Fibroblast of peridontal ligament (primary cell): ENCODE measurements around the gene DPEP1.
"Not testable (repeated sequence)": the region's sequence is repeated elsewhere in the genome, so short reads cannot be mapped to it uniquely, and the experiment has no call there.

Source experiments
- DNase-seq: peaks from one replicate; pipeline ENCODE4 v3.0.0-alpha.2; 2010; ENCODE audit errors: extremely low read depth

The DPEP1 gene

DNA sequence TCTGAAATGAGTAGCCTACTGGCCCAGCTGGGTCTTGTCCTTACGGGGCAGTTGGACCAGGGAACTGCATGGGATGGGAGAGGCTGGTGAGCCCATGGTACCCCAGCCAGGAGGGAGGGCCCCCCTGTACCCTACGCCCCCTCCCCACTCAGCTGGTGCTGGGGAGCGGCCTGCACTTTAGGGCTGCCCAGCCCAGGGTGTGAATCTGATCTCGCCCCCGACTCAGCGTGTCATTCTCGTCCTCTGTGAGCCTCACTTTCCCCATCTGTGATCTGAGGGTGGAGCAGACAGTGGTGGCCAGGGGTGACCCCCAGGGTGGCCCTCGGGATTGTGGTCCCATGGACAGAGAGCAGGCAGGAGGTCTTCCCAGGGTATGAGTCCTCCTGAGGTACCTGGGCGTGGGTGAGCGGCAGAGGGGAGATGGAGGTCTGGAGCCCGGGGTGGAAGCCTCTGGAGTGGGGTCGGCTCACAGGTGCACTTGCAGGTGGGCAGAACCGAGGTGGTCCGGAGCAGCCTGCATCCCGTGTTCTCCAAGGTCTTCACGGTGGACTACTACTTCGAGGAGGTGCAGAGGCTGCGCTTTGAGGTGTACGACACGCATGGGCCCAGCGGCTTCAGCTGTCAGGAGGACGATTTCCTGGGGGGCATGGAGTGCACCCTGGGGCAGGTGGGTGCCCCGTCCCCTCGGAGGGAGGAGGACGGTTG lies 36.2 kb upstream of the DPEP1 start:
- no peak for DNase-seq

DNA sequence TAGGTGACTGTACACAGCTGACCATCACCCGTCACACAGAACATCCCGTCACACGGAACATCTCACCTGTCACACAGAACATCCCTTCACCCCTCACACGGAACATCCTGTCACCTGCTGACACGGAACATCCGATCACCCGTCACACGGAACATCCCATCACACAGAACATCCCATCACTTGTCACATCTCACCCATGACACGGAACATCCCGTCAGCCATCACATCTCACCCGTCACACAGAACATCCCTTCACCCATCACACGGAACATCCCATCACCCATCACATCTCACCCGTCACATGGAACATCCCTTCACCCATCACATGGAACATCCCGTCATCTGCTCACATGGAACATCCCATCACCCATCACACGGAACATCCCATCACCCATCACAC lies 34.1 kb upstream of the DPEP1 start:
- DNase-seq = no peak

DNA sequence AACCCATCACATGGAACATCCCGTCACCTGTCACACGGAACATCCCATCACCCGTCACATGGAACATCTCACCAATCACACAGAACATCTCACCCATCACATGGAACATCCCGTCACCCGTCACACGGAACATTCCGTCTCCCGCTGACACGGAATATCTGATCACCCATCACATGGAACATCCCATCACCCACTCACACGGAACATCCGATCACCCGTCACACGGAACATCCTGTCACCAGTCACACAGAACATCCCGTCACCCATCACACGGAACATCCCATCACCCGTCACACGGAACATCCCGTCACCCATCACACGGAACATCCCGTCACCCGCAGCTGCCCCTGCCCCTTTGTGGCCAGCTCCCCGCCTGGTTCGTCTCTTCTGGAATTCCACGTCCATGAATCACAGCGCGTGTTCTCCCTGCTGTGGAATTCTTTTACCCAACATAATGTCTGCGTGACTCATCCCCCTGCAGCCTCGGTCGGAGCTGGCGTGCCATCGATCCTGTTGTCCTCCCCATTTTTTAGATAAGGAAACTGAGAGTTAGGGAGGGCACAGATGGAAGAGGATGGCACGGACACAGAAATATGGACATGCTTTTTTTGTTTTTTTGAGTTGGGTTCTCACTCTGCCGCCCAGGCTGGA lies 32.3 kb upstream of the DPEP1 start:
- DNase-seq = peak; percentile 98

DNA sequence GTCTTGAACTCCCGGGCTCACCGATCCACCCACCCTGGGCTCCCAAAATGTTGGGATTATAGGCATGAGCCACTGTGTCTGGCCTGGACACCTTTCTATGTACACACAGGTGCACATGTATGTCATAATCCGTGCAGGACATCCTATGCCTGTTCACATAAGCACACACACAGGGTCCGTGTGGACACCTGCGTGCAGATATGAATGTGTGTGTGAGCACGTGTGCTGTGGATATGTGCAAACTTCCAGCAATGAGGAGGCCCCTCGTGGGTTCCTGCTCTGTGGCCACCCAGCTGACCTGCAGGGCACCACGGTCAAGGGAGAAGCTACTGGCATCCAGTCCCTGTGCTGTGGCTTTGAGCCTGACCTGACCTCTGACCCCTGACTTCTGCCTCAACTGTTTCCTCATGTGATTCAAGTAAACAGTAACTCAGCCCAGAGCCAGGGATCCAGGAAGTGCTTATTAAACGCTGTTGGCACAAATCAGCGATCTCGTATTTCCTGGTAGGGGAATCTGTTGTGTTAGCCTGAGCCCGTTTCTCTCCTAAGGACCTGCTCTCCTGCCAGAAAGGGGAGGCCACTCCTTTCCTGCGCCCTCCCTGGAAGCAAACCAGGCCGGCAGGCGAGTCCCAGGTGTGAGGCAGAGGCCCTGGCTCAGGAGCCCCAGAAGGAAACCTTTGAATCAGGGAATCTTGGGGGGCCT lies 31.4 kb upstream of the DPEP1 start:
- DNase-seq = peak; percentile 80

DNA sequence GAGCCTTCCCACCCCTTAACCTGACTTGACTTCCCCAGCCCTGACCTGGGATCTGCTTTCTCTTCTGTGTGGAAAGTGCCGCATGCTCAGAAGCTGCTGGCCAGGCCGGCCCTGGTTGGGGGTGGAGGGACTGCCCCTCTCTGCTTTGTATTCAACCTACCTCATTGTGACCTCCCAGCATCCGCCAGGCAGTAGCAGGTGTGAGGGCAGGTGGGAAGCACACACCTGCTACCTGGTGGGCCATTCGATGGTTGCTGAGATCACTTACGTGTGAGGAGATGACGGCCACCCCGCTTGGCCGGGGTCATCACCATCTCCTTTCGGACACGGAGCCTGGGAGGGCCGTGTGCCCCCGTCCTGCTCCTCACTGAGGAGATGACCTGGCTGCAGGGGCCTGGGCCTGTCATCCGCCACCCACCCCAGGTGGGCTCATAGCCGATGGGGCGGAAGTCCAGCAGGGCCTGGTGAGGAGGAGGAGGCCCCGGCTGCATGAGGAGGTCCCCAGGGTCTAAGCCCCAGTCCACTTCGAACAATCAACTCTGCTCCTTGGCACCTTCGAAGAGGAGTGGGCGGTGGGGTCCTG lies 30.7 kb upstream of the DPEP1 start:
- no peak for DNase-seq

DNA sequence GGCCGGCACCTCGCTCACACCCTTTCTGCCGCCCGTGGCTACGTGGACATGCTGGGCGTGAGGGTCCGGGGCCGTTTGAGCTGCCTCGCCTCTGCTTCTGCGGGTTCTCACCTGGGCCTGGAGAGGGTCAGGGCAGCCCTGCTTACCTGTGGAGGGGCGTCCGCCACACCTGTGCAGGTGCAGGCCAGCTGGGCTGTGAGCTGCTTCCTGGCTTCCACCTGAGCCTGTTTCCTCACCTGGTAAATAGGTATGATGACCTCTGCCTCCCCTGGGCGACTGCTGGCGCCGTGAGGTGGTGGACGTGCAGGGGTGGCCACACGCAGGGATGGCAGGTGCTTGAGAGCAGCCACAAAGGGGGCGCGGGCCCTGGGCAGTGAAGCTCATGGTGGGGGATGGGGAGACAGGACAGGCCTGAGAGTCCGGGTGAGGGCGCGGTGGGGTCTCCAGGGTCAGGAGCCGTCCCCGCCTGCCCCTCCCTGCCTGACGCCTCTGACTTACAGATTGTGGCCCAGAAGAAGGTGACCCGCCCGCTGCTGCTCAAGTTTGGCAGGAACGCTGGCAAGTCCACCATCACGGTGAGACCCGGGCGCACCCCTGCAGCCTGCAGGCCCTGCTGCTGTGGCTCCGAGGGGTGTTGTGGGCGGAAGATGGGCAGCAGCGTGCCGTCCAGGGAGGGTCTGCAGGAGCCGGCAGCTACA lies 30.1 kb upstream of the DPEP1 start:
- no peak for DNase-seq

DNA sequence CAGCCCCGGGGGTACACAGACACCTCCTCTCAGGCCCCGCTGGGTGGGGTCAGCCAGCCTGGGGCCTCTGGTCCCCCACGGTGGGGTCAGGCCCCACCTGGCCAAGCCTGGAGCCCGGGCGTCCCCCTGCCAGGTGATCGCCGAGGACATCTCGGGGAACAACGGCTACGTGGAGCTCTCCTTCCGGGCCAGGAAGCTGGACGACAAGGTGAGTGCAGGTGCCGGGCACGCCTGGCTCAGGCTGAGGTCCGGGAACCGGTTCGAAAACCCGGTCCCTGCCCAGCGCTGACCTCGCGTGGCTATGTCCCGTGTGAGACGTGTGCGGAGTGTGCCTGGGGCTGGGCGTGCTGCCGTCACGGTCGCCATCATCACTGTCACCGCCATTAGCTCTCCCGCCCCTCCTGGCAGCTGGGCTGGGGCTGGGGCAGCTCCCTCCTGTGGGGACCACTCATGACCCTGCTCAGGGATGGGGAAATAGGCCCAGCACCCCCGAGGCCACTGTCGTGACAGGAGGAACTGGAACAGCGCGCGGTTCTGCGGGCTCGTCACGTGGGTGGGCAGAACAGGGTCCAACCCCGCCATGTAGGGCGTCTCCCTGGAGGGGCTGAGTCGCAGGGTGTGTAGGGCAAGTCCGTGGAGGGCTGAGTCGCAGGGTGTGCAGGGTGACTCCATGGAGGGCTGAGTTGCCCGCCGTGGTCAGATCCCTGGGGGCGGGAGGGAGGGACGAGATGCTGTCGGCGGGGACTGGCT lies 29.4 kb upstream of the DPEP1 start:
- DNase-seq = no peak

DNA sequence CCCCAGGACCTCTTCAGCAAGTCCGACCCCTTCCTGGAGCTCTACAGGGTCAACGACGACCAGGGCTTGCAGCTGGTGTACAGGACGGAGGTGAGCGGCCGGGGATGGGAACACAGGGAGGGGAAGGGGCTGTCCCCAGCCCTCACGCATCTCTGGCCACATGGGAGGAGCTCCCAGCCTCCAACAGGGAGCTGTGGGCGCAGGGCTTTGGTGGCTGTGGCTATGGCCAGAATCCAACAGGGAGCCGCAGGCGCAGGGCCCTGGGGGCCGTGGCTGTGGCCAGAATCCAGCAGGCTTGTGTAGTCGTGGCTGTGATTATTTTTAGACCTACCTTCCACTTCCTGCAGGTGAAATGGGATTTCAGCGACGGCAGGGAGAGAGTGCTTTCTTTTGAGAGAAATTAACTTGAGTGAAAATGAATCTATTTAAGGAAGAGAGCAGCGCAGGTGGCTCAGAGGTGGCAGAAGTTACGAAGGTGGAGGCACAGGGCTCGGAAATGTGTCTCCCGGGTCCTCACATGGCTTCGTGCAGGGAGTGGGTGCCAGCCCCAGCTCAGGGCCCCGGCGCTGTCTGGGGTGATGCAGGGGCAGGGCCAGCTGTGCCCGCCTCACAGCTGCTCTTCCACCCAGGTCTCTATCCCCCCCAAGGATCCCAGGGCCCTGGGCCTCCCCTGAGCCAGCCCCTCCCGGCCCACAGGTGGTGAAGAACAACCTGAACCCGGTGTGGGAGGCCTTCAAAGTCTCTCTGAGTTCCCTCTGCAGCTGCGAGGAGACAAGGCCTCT lies 28.5 kb upstream of the DPEP1 start:
- DNase-seq = no peak

DNA sequence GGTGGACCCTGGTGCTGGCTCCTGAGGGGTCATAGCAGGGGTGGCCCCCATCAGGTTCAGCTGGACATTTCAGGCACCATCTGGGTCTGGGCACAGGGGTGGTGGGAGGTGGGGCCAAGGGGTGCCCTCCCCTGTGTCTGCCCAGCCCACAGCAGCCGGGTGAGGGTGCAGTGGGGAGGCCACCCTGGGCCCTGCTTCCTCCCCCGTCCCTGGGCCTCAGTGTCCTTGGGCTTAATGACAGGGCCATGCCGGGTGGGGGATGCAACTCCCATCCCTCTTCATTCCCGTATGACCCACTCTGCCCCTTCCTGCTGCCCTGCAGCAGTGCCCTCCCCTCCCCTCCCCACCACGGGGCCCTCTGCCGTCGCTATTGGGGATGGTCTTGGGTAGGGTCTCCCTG lies 27.2 kb upstream of the DPEP1 start:
- DNase-seq = no peak

DNA sequence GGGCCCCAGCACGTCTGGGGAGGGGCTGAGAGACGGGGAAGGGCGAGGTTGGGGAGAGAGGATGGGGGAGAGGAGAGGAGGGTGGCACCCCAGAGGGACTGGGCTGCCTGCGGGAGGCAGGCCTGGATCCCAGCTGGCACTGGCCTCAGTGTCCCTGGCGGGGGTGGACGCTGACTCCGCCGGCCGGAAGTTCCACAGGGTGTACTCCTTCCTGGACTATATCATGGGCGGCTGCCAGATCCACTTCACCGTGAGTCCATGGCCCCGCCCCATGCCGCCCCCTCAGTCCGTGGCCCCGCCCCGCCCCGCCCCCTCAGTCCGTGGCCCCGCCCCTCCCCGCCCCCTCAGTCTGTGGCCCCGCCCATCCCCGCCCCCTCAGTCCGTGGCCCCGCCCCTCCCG lies 26.6 kb upstream of the DPEP1 start:
- DNase-seq = no peak

DNA sequence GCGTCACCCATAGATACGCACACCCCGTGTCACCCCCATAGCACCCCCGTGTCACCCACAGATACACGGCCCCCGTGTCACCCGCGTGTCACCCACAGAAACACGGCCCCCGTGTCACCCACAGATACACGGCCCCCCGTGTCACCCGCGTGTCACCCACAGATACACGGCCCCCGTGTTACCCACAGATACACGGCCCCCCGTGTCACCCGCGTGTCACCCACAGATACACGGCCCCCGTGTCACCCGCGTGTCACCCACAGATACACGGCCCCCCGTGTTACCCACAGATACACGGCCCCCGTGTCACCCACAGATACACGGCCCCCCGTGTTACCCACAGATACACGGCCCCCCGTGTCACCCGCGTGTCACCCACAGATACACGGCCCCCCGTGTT lies 25.8 kb upstream of the DPEP1 start:
- DNase-seq = not testable (repeated sequence)

DNA sequence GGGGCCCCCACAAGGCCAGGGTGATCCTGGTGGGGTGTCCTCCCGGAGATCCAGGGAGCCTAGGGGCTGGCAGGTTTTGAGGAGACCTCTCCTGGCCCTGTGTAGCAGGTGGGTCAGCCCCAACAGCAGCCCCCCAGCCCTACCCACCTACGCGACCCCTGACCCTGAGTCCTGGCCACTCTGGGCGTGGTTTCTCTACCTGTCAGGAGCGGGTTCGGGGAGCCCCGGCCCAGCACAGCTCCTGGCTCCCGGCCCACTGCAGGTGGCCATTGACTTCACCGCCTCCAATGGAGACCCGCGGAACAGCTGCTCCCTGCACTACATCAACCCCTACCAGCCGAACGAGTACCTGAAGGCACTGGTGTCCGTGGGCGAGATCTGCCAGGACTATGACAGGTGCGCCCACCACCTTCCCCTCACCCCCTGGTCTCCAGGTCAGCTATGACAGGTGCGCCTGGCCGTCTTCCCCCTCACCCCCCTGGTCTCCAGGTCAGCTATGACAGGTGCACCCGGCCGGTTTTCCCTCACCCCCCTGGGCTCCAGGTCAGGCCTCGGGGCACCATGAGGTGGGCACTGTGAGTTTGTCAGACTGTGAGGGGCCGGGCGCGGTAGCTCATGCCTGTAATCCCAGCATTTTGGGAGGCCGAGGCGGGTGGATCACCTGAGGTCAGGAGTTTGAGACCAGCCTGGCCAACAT lies 24.9 kb upstream of the DPEP1 start:
- DNase-seq = no peak

DNA sequence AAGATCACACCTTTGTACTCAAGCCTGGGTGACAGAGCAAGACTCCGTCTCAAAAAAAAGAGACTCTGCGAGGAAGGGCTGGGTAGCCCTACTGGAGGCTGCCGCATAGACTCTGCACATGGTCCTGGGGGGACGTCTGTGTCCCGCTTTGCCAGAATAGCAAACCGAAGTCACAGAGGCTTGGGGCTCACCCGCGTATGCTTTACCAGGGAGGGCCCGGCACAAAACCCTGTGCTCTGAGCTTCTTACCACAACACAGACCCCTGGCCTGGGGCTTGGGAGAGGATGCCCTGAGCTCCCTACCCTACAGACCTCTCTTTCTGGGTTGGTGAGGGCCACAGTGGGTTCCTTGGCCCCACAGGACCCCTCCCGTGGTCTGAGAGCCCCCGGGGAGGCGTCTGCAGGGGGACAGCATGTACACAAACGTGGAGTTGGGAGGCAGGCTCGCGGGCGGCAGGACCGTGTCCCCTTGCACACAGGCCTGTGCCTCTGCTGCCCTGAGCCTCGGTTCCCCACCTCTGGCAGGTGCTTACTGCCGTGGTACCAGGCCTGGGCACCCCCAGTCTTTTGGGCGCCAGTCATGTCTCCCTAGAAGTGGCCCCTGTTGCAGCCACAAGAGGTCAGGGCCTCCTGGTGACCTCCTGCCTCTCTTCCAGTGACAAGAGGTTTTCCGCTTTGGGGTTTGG lies 24.1 kb upstream of the DPEP1 start:
- no peak for DNase-seq

DNA sequence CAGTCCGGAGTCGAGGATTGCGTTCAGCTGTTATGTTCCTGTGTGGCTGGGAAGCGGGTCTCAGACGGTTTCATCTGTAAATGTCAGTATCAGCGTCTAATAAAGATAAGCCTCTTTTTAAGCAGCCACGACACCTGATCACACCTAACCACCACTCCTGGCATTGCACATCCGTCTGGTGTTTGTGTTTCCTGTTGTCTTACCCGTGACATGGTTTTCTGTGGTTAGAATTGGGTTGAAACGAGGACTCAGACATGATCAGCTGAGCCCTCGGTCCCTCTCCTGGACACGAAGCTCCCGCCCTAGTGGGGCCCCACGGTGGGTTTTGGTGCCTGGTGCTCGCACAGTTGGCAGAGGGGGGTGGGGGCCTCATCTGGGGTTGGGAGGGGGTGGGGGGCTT lies 19.6 kb upstream of the DPEP1 start:
- no peak for DNase-seq

DNA sequence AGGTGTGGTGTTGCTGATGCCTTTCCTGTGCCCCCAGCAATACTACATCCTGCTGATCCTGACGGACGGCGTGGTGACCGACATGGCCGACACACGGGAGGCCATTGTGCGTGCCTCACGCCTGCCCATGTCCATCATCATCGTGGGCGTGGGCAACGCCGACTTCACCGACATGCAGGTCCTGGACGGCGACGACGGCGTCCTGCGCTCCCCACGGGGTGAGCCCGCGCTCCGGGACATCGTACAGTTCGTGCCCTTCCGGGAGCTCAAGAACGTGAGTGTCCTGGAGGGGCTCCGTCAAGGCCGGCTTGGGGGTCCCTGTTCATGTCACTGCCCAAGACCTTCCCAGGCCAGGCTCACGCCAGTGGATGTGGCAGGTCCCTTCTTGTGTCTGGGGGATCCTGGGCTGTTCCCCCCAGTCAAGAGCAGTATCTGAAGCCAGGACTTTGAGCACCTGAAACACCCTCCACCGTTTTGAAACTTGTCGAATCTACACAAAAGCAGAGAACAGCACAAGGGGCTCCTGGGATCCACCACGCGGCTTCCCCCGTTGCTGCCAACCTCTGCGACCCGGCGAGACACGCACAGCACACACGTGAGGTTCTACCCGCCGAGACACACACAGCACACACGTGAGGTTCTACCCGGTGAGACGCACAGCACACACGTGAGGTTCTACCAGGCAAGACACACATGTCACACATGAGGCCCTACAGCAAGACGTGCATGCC lies 17.9 kb upstream of the DPEP1 start:
- DNase-seq = no peak

DNA sequence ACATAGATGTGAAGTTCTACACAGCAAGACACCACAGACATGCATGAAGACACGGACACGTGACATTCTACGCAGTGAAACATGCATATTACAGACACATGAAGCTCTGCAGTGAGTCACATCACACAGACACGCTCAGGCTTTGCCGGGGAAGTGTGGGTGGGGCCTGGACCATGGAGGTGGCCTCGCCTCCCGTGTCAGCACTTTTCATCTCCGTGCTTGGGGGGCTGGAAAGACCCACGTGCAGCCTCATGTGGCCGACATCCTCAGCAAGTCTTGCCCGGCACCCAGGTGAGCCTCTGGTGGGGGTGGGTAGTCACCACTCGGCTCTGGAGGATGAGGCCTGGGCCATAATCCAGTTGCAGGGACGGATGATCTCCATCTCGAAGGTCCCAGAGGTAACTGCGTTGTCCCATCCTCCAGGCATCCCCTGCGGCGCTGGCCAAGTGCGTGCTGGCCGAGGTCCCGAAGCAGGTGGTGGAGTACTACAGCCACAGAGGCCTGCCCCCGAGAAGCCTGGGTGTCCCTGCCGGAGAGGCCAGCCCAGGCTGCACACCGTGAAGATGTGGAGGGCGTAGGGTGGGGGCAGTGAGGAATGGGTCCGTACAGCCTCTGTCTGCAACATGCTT lies 17.3 kb upstream of the DPEP1 start:
- DNase-seq = no peak

DNA sequence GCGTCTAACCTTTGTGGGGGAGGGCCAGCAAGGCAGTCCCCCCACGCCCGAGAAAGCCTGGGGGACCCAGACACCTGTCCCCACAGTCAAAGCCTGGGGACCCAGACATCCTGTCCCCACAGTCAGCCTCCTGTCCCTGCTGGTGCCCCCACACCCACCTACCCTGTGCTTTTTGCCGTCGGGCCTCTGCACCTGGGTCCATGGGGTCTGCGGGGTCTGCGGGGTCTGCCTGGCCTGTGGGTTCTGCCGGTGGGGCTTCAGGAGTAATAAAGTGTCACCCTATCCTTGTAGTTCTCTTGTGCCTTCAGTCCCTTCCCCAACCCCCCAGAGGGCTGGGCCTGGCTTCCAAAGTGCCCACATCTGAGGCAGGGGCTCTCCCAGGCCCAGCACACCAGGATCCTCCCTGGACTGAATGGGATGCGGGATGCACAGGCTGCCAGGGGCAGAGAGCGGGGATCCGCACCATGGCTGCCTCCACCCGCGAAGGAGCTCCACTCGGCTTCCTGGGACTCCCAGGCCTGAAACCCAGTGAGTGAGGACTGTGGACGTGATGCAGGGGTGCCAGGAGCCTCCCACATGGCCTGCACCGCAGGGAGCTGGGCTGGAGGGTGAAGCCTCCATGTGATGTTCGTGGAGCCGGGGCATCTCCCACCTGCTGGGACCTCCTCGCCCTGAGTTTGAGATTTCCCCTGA lies 16.3 kb upstream of the DPEP1 start:
- no peak for DNase-seq

DNA sequence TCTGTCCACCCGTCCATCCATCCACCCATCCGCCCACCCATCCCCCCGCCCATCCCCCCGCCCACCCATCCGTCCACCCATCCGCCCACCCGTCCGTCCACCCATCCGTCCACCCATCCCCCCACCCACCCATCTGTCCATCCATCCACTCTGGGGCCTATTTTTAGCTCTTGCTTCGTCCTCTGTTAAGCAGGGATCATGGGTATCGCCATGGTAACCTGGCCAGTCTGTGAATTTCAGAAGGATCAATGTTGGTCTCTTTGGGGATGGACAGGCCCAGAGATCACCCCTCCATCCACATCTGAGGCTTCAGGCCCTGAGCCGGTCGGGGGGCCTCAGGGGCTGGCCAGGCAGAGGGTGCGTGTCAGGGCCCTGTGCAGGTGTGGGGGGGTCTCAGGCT lies 15.2 kb upstream of the DPEP1 start:
- peak; percentile 52 for DNase-seq
